Left ventricle myocardium inferior (tissue), 1 donor: ENCODE measurements around the gene CYP4F8. TPM values are rescaled to one million over a fixed set of nuclear protein-coding genes. Genes with fewer than 3 reads are reported as not detected.

Experiments used
- DNase-seq: peaks from one replicate; pipeline ENCODE4 v3.0.0-alpha.2; 2020
- H3K27ac ChIP-seq: fragments of 200-600 bp; replicated peaks from 2 replicates; pipeline ENCODE4 v1.8.0; 2021
- H3K27me3 ChIP-seq: fragments of 200-600 bp; 2 replicates; pipeline ENCODE4 v1.8.0; 2021; ENCODE audit warnings: low read depth
- H3K36me3 ChIP-seq: fragments of 200-600 bp; 2 replicates; pipeline ENCODE4 v1.8.0; 2021
- H3K4me1 ChIP-seq: fragments of 200-600 bp; 2 replicates; pipeline ENCODE4 v1.8.0; 2021
- H3K4me3 ChIP-seq: fragments of 200-600 bp; 2 replicates; pipeline ENCODE4 v1.8.0; 2021; ENCODE audit warnings: mild to moderate bottlenecking, moderate library complexity
- H3K9me3 ChIP-seq: fragments of 200-600 bp; replicated peaks from 2 replicates; pipeline ENCODE4 v1.8.0; 2021
- intact Hi-C: fragments of 100-400 bp; cut with micrococcal nuclease; formaldehyde crosslinking; loops from one replicate; pipeline ENCODE4 v1.11.0; 2022
- total RNA-seq: library from RNA; stranded (reverse); fragmentation: NEBNext Ultra II Directional; extraction: Animal tissue kit (Norgen Biotek cat#: 25700); gene quantifications from one replicate; pipeline ENCODE4 v1.2.1, GENCODE V29; 2021
- TF ChIP-seq, protein P1 (sequence below): fragments of 200-600 bp; IDR thresholded peaks from 2 replicates; pipeline ENCODE4 v1.8.0; 2021; ENCODE audit warnings: antibody characterized with exemption, mild to moderate bottlenecking, borderline replicate concordance
- donor health status: DM: no; HTN: yes; CAD: no; lungs with severe emphysema.

The CYP4F8 gene
- total RNA-seq, 1 donor from 2014 or later = not detected

DNA sequence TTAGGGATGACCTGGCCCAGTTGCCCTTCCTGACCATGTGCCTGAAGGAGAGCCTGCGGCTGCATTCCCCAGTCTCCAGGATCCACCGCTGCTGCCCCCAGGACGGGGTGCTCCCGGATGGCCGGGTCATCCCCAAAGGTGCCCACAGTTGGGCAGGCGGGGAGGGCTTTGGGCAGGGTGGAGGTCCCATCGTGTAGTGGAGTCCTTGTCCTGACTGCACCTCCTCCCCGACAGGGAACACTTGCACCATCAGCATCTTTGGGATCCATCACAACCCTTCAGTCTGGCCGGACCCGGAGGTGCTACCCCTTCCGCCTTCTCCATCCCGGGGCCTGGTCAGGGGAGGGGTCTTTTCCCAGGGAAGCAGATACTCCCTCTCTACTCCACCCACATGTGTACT, 31.7 kb upstream of the CYP4F8 start:
- no peak overlapping the region for H3K4me3 ChIP-seq
- H3K4me1 ChIP-seq = peaks cover 4% of the 10 kb centered on the region
- H3K9me3 ChIP-seq = no peaks in the 10 kb centered on the region
- H3K27me3 ChIP-seq = peaks cover 78% of the 10 kb centered on the region
- TF ChIP-seq, protein P1, sequence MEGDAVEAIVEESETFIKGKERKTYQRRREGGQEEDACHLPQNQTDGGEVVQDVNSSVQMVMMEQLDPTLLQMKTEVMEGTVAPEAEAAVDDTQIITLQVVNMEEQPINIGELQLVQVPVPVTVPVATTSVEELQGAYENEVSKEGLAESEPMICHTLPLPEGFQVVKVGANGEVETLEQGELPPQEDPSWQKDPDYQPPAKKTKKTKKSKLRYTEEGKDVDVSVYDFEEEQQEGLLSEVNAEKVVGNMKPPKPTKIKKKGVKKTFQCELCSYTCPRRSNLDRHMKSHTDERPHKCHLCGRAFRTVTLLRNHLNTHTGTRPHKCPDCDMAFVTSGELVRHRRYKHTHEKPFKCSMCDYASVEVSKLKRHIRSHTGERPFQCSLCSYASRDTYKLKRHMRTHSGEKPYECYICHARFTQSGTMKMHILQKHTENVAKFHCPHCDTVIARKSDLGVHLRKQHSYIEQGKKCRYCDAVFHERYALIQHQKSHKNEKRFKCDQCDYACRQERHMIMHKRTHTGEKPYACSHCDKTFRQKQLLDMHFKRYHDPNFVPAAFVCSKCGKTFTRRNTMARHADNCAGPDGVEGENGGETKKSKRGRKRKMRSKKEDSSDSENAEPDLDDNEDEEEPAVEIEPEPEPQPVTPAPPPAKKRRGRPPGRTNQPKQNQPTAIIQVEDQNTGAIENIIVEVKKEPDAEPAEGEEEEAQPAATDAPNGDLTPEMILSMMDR = no peak
- intact Hi-C loops = no loop called here
- no peak for DNase-seq
- H3K27ac ChIP-seq = no peak overlapping the region
- H3K36me3 ChIP-seq = no peaks in the 10 kb centered on the region

DNA sequence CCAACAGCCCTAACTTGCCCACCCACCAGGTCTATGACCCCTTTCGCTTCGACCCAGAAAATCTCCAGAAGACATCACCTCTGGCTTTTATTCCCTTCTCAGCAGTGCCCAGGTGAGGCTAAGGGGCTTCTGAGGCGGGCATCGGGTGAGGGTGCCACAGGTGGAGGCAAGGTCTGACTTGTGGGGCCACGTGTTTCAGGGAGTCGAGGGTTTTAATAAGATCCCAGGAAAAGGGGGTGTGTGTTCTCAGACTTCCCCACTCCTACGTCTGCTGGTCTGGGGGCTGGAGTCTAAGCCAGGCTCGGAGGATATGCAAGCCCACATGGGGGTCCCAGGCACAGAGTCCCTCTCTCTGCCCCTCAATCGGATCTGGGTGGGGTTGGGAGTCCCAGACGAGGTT, 30.9 kb upstream of the CYP4F8 start:
- no peaks in the 10 kb centered on the region for H3K36me3 ChIP-seq
- DNase-seq = no peak
- intact Hi-C loops = no loop called here
- peaks cover 4% of the 10 kb centered on the region for H3K4me1 ChIP-seq
- H3K27me3 ChIP-seq = peaks cover 80% of the 10 kb centered on the region
- no peak overlapping the region for H3K27ac ChIP-seq
- TF ChIP-seq, protein P1 = no peak
- no peak overlapping the region for H3K4me3 ChIP-seq
- H3K9me3 ChIP-seq = no peaks in the 10 kb centered on the region

DNA sequence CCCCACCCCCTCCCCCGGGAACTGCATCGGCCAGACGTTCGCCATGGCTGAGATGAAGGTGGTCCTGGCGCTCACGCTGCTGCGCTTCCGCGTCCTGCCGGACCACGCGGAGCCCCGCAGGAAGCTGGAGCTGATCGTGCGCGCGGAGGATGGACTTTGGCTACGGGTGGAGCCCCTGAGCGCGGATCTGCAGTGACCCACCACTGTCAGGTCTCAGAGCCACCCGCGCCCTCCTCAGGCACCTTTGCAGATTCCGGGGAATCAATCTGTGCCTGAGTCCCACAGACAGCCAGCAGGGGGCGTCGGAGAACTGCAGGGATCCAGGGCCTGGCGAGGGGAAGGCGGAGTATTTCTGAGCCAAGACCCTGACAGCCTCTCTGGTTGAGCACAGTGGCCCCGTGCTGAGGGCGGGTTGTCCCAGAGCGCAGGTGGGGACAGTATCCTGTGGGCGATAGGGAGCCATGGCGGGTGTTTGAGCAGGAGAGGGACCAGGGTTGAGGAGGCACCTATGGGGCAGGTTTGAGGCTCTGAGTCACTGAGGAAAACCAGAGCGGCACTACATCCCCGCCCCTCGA, 30.4 kb upstream of the CYP4F8 start:
- TF ChIP-seq, protein P1 = peak; percentile 92
- peaks cover 84% of the 10 kb centered on the region for H3K27me3 ChIP-seq
- H3K4me3 ChIP-seq = peak overlapping the region; percentile 22
- H3K27ac ChIP-seq = no peak overlapping the region
- no peaks in the 10 kb centered on the region for H3K9me3 ChIP-seq
- intact Hi-C loops = no loop called here
- no peaks in the 10 kb centered on the region for H3K36me3 ChIP-seq
- peaks cover 4% of the 10 kb centered on the region for H3K4me1 ChIP-seq
- peak; percentile 82 for DNase-seq

DNA sequence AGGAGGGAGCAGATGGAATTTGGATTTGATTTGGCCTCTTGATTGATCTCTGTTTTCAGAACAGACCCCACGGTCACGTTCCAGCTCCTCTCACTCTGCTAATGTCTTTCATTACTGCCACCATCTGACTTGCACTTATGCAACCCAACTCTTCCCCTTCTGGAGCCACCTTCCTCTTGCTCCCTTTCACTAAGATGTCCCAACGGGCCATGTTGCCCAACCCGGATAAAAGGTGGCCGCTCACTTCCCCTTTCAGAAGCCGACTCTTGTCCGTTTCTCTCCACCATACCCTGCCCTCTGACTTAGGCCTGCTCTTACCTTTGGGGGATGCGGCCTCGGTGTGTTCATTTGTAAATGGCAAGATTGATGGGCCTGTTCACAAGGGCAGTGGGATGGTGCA, 27.4 kb upstream of the CYP4F8 start:
- peaks cover 71% of the 10 kb centered on the region for H3K27me3 ChIP-seq
- H3K9me3 ChIP-seq = peaks cover 11% of the 10 kb centered on the region
- no peaks in the 10 kb centered on the region for H3K36me3 ChIP-seq
- no peak overlapping the region for H3K27ac ChIP-seq
- peak; percentile 42 for DNase-seq
- no peak overlapping the region for H3K4me3 ChIP-seq
- TF ChIP-seq, protein P1 = no peak
- peaks cover 4% of the 10 kb centered on the region for H3K4me1 ChIP-seq
- intact Hi-C loops = no loop called here

DNA sequence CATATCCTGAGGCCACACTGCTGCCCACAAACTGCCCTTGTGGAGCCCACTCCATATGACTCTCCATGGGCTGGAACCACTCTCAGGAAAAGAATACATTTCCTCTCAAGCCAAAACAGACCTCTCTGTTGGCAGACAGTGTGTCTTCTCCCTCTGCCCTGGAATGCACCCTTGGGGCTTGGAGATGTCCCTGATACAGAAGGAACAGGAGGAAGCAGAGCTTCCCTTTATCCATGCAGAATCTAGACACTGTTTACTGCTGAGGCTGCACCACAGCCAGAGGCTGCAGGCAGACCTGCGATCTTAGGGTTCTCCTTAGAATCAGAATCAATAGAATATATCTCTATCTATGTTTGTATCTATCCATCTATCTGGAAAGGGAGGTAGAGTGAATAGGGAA, 26.8 kb upstream of the CYP4F8 start:
- no peaks in the 10 kb centered on the region for H3K36me3 ChIP-seq
- no peak overlapping the region for H3K4me3 ChIP-seq
- H3K9me3 ChIP-seq = peaks cover 11% of the 10 kb centered on the region
- H3K27me3 ChIP-seq = peaks cover 65% of the 10 kb centered on the region
- intact Hi-C loops = no loop called here
- no peak overlapping the region for H3K27ac ChIP-seq
- no peak for DNase-seq
- H3K4me1 ChIP-seq = peaks cover 4% of the 10 kb centered on the region
- TF ChIP-seq, protein P1 = no peak
